ENCODE measurements around the gene NFYA. TPM values are rescaled to one million over a fixed set of nuclear protein-coding genes. Genes with fewer than 3 reads are reported as not detected.

The NFYA gene
- total RNA-seq, 1 experiment from 2014 or later: 43.0 TPM

DNA sequence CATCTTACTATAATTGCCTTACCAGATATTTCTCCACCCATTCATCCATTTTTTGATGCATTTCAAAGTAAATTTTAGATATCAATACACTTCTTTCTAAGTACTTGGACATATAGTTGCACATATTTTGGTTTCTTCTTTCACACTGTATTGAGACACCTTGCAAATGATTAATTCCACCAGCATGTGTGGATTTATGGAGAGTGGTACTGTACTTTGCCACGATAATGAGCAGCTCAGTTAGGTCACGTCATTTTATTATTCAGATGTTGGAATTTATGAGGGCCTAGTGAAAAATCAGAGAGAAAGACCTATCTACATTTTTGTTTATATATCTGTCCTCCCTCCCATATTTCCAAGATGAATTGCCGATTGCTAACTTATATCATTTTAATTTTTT is 5.3 kb downstream of the NFYA start:
- H3K4me1 Mint-ChIP-seq: peaks cover 25 to 27% of the 10 kb centered on the region in 2 experiments
- no peak overlapping the region for H3K4me3 Mint-ChIP-seq
- H4K91ac ChIP-seq (ENCODE audit: insufficient read length, low read depth, low read length): no peak overlapping the region
- H2AFZ ChIP-seq (ENCODE audit: low read length): no peak overlapping the region
- TF ChIP-seq CTCF (conservative IDR thresholded peaks at IDR 0.05): no peak
- peaks cover 7% of the 10 kb centered on the region for H3K79me1 ChIP-seq (ENCODE audit: insufficient read depth, low read depth, low read length, poor library complexity, severe bottlenecking)
- H3K14ac ChIP-seq (ENCODE audit: insufficient read depth, low read length): no peak overlapping the region
- WGBS (ENCODE audit: extremely low coverage, insufficient read length, low lambda C conversion rate): no CpG with 5 or more reads among the region's 3 CpGs
- H3K18ac ChIP-seq (ENCODE audit: insufficient read length, low read depth, low read length): no peak overlapping the region
- no peak overlapping the region for H3K27ac Mint-ChIP-seq
- peaks cover 9% of the 10 kb centered on the region for H3K23me2 ChIP-seq (ENCODE audit: insufficient read length, low read depth, low read length, poor library complexity, severe bottlenecking)
- H3K4ac ChIP-seq (ENCODE audit: low read depth, low read length): no peak overlapping the region
- no peak overlapping the region for H3T11ph ChIP-seq (ENCODE audit: low read length)
- no peak overlapping the region for H2BK15ac ChIP-seq (ENCODE audit: low read depth, low read length)
- no peak overlapping the region for H3K9ac ChIP-seq (ENCODE audit: extremely low read depth, insufficient read length, low read length)
- H2BK5ac ChIP-seq (ENCODE audit: insufficient read length, low read length): no peak overlapping the region
- no peak overlapping the region for H3K27ac ChIP-seq (ENCODE audit: insufficient read length, low read depth, low read length)
- H2BK120ac ChIP-seq (ENCODE audit: low read depth, low read length, poor library complexity, severe bottlenecking): no peak overlapping the region
- no peak overlapping the region for H3K56ac ChIP-seq (ENCODE audit: insufficient read length, low read depth, low read length)
- H3K4me1 ChIP-seq (ENCODE audit: insufficient read depth, low read length): no peaks in the 10 kb centered on the region
- H4K5ac ChIP-seq (ENCODE audit: insufficient read length, low read depth, low read length): no peak overlapping the region
- H3K23ac ChIP-seq (ENCODE audit: insufficient read length, low read depth, low read length): no peak overlapping the region
- no peaks in the 10 kb centered on the region; a peak in 1 of 5 replicates for H3K9me3 Mint-ChIP-seq
- H2BK12ac ChIP-seq (ENCODE audit: insufficient read length, low read depth, low read length): no peak overlapping the region
- no peak for DNase-seq
- peaks cover 42% of the 10 kb centered on the region for H3K79me2 ChIP-seq (ENCODE audit: insufficient read depth, low read length)
- no peak overlapping the region for H2AK5ac ChIP-seq (ENCODE audit: insufficient read length, low read length)
- H3K9me3 ChIP-seq (ENCODE audit: control insufficient read depth, low read depth, low read length): no peaks in the 10 kb centered on the region
- H3K27me3 ChIP-seq (ENCODE audit: insufficient read depth, low read length): no peaks in the 10 kb centered on the region
- peaks cover 2% of the 10 kb centered on the region for H4K20me1 ChIP-seq (ENCODE audit: control insufficient read depth, insufficient read depth, insufficient read length)
- no peak overlapping the region for H4K8ac ChIP-seq (replicated peaks; ENCODE audit: insufficient read length, low read depth, low read length)
- no peak overlapping the region for H3K4me2 ChIP-seq (ENCODE audit: insufficient read depth, insufficient read length, low read length)
- no peak overlapping the region for H2BK20ac ChIP-seq (ENCODE audit: low read depth, low read length, poor library complexity, severe bottlenecking)
- H3K36me3 Mint-ChIP-seq (ENCODE audit: insufficient read depth in 1 of 3, low read depth in 3 of 3): peaks cover 18 to 55% (median 47%) of the 10 kb centered on the region in 3 experiments; a peak in 6 of 7 replicates
- H3K27me3 Mint-ChIP-seq (ENCODE audit: low read depth): no peaks in the 10 kb centered on the region

Data from H9 (cell line).